GM19397 (cell line): Measurements from ENCODE around the gene CDH20.
"Not testable (repeated sequence)": the region's sequence is repeated elsewhere in the genome, so short reads cannot be mapped to it uniquely, and the experiment has no call there.

ENCODE experiments used
- ATAC-seq: cut with Tn5 transposase; IDR thresholded peaks from one replicate; pipeline ENCODE4 v1.9.1; 2021; ENCODE audit warnings: mild to moderate bottlenecking, moderate library complexity; ENCODE audit not compliant: unreplicated experiment

Gene CDH20

DNA sequence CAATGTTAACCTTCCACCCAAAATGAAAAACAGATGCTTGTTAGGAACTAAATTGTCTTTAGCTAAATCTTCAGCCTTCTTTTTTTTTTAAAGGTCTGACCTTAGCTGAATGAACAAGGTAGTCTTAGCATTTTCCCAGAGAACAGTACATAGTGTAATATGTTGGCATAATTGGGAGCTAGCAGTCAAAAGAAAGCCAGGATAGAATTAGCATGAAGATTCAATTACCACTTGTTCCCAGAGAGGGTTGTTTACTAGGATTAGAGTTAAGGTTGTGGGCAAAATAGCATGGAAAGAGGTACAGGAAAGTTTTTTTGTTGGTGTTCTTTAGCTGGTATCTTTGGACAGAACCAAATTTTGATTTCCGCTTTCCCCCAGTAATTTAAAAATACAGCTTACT, 6.9 kb downstream of the CDH20 start:
- ATAC-seq: no peak

DNA sequence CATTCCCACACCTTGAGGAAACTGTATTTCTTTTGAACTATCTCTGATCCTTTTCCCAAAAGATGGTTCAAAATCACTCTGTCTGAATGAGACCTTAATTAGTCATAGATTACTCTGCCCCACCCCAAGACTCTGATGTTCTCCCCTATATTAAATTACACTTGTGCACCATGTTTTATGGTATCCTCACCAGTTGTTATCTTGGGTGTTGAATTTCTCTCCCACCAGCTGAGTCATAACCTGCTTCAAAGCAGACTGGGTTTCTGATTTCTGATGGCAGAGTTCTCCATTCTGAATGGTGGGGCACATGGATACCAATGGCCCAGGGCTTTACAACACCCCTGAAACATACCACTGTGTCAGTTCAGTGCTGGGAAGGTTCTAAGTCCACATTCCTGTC, 15.0 kb downstream of the CDH20 start:
- no peak for ATAC-seq

DNA sequence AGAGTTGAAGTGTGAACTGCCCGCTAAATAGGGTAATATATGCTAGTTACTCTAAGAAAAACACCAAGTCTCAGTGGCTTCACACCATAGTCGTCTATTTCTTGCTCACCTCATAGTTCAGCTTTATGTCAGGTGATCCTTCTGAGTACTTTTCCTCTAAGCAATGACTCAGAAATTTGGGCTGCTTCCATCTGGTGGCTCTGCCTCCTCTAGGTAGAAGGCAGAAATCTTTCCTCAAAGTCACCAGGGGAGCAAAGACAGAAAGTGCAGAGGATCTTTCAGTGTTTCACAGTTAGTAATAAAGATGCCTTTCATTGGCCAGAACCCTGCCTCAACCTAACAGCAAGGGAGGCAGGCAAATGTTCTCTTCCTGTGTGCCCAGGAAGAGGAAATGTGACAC, 17.3 kb downstream of the CDH20 start:
- ATAC-seq: no peak

DNA sequence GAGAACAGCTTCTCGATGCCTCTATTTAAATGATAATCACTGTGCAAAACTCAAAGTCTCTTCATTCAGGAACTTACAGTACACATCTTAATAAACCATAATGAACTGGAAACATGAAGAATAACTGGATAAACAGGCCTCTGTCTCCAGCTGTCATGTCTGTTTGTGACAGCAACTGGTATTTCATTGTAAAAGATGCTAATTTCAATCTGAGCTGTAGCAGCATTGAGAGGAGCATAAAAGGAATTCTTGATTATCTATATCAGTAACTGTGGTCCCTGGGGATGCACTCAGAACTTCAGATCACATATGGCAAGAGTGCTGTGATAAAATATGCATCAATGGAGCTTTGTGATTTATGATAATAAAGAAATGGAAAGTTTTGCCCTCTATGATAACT, 18.8 kb downstream of the CDH20 start:
- no peak for ATAC-seq

DNA sequence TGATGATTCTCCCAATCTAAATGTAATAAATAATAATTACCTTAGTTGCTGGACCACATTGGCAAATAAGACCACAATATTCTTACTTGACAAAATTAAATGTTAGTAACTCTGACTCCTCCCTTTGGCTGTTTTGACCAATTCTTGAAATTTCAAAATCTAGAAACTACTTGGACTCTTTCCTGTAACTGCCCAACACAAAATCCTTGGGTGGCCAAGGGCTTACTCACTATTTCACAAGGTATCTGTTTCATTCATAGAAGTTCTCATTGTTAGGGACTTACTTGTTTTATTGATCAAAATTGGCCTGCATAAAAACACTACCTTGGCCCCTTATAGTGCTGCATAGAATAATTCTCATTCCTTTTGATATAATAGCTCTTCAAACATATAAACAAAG, 19.4 kb downstream of the CDH20 start:
- no peak for ATAC-seq

DNA sequence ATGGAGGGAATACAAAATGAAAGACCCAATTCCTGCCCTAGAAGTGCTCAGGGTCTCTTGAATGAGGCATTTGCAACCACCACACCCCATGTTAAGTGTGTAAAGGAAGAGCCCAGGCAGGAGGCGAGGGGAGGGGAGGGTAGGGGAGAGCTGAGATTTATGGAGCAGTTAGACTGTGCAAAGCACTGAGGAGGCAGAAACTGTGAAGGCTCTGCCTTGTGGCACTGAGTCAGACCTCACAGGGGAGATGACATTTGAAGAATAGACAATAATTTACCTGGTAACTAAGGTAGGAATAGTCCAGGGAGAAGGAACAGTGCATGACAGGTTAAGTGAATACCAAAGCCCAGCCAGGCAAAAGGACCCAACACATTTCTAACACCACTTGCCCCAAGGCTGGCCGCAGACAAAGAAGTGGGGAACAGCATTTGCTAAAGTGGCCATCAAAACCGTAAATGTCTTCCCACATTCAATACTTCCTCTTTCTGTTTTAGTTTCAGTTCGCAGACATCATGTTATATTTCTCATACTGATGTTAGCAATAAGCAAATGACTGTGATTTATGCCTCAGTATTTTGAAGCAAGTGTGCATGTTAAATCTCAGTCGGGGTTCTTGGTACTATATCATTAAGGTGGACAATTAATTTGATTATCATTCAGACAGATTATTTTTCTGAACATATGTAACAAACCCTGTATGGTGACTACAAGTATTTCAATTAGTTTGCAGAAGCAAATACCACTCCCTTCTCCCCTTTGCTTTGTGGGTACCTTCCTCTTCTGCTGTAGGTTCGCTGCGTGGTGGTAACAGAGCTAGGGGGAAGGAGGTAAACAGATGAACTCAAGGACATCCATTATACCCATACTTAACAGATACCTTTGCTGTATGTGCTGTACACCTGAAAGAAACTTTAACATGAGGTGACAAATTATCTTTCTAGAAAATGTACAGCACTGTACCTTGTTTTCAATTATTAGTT, 27.5 kb downstream of the CDH20 start:
- peak; percentile 97 for ATAC-seq

DNA sequence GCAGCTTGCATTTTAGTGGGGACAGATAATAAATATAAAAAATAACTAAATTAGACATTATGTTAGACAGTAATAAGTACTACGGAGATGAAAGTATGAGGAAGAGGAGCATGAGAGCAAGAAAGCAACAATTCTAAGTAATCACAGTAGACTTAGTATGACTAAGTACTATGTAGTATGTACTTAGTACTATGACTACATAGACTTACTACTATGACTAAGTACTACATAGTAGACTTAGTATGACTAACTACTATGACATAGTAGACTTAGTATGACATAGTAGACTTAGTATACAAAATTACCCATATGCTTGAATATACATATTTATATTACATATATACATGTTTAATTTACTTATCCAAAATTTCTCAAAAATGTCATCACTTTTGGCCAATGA, 29.3 kb downstream of the CDH20 start:
- no peak for ATAC-seq

DNA sequence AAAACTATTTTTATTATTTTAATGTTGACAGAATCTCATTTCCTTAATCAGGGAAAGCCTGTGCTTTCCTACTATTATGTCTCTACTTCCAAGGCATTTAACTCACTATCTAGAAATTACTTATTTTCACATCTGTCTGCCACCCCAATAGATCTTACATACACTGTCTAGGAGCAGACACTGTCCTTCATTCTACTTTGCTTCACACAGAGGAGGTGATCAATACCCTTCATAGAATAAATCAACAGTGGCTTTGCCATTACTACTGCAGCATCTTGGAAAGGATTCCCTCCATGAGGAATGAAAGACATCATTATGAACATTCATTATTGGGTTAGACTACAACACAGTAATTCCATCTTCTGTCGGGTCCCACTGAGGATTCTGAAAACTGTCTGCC, 31.7 kb downstream of the CDH20 start:
- no peak for ATAC-seq

DNA sequence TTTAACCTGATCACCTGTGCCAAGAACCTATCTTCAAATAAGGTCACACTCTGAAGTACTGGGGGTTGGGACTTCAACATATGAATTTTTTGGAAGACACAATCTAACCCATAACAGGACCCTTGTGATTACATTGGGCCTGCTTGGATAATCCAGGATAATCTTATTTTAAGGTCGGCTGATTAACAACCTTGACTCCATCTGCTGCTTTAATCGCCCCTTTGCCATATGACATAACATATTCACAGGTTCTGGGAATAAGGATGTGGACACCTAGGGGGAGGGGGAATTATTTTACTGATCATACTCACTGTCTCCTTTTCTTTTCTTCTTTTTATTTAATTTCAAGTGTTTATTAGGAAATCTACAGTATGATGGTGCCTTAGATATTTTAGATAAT, 34.8 kb downstream of the CDH20 start:
- no peak for ATAC-seq

DNA sequence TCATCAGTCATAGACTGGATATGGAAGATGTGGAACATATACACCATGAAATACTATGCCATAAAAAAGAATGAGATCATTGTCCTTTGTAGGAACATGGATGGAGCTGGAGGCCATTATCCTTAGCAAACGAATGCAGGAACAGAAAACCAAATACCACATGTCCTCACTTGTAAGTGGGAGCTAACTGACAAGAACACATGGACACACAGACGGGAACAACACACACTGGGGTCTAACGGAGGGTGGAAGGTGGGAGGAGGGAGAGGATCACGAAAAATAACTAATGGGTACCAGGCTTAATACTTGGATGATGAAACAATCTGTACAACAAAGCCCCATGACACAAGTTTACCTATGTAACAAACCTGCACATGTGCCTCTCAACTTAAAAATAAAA, 36.4 kb downstream of the CDH20 start:
- not testable (repeated sequence) for ATAC-seq

DNA sequence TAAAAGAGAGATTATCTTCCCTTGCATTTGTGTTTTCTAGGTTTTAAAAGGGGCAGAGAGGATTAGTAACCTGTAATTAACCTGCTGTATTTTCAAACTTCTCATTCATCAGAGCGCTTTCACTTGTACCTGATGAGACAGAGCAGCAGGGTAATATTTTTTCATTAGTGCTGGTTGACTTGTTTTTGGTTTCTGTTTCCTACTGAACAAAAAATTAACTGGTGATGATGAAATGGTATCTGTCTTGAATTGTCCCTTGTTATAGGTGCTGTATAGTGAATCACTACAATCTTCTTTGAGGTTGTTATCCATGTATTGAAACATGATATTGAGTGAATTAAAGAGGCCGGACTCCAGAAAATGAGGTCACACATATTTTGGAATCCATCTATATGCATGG, 37.9 kb downstream of the CDH20 start:
- no peak for ATAC-seq

DNA sequence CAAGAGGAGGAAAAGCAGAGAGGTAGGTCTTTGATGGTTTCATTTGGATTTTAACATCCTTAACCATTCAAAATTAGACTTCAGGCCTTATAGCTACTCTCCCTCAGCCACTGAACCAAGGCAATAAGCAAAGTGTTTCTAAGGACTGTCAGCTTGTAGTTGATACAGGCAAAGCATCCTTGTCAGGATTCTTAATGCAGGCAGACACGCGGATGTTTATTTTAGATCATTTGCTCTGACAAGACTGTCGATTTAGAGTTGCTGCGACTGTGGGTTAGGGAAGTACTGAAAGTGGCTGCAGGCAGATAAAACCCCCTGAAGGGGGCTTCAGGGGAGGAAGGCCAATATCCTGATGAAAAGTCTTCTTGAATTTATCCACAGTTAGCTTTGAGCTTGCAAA, 46.6 kb downstream of the CDH20 start:
- no peak for ATAC-seq

DNA sequence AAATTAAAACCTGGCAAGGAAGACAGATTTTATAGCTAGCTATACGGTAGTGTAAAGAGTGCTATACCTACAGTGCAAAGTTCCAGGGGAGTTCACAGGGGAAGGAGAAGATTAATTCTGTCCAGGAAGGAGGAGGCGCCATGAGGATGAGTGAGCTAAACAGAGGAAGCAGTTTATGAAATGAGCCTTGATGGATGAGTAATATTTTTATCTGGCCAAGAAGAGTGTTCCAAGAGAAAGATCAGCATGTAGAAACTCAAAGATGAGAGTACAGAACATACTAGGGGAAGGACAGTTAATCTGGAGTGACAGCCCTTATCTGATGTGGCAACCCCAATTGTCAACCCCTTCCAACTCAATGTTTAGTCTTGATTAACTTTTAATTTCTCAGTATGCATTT, 54.8 kb downstream of the CDH20 start:
- ATAC-seq: no peak

DNA sequence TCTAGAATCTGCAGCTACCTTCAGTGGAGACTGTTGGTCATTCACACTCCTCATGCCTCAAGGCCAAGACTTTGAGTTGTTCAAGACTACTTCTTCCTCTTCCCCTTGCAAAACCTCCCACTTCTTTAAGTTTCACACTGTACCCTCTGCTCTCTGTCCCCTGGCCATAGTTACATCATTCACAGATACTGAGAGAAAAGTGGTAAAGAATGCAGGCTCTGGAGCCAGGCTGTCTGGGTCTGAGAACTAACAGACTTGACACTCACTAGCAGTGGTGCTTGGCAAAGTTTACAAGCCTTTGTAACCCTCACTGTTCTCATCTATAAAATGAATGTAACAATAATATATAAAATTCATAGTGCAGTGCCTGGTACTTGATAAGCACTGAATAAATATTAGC, 61.8 kb downstream of the CDH20 start:
- ATAC-seq: no peak

DNA sequence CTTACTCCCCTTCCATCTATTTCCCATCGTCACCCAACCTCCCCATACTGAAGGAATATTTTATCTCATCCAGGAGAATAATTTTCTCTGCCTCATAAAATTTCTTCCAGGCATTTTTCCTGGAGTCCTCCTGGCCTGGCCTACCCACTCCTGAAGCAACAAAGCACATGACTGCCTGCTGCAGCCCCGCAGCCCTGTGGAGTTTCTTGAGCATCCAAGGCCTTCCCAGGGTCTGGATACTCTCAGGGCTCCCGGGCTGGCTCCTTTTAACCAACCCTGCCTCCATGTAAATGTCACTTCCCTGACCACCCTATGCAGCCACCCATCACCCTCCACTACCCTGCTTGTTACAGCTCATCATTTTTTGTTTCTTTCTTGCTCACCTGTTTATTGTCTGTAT, 64.0 kb downstream of the CDH20 start:
- no peak for ATAC-seq

DNA sequence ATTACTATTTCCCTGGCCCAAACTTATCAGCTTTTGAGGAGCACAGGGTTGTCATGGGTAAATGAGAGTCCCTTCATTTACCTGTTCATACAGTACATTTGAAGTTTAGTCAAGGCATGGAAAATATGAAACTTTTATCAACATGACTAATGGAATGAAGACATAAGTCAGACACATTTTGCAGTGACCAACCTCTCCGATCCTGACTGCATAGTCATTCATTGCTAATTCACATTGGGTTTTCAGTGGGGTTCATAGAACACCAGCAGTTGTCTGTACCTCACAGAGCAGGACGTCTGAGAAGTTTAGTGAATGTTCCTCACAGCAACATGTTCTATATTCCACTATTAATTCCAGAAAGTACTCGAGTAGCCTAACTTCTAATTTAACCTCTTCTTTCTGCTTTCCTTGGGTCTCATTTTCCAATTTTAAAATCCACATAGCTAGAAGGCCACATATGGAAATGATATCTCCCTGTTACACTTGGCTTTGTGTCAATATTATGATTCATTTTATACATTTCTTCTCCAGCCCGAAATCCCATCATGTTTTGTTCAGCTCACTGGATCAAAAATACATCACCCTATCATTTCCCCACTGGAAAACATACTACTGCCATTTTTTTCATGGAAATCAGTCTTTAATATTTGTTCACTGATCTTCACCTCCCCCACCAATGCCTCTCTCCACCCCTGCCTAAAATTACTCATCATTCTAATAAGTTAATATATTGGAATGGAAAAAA, 65.9 kb downstream of the CDH20 start:
- ATAC-seq: no peak

DNA sequence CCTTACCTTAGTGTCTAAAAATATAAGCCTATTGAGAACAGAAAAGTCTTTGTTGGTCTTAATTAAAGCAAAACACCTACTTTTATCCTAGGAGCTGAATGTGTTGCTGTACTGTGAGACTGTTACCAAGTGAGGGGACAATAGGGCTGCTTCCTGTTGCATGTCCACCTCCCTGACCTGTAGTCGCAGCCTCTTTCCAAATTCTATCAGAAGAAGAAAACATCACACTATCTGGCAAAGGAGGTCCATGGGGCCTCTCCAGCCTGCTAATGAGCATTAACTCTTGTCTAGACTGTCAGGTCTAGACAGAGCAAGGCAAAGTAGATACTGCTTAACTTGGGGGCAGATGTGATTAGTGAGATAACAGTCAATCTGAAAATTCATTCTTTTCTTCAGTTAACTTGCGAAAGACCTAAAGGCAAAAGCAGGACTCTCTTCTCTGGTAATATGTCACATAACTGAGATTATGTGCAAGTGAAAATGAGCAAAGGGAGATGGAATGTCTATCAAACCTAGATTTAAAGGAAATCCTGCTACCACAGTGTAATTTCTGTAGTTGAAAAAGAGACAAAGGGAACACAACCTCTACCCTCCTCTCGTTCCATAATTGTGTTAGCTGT, 66.9 kb downstream of the CDH20 start:
- no peak for ATAC-seq

DNA sequence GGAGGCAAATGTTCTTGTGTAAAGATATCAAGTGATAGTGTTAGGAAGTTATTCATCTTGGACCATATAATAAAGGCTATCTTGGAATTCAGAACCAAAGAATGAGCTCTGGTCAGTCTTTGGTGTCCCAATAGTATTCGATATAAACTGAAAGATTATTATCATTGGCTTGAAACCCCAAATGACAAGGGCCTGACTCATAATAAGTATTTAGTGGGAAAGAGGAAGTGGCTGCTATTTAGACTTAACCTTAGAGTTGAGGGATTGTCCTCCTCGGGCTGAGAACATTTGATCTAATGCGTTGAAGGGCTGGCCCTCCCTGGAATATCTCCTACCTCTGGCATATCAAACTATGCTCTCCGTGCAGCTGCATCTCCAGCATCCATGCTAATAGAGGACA, 67.5 kb downstream of the CDH20 start:
- ATAC-seq: no peak

DNA sequence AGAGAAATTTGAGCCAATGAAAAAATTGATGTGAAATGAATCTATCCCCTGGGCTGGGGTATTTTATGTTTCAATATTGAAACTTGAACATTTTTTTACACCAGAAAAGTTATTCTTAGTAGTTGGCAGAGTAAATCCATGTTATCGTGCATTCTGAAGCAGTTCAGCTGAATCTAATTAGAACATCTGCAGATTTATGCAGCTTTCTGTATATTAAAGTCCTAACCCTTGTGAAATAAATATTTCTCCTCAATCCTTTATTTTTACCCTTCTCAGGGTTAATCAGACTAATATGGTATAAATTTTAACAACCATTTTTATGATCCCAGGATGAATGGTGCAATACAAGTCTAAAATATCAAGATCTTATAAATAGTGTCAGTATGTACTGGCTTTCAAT, 69.5 kb downstream of the CDH20 start:
- no peak for ATAC-seq

DNA sequence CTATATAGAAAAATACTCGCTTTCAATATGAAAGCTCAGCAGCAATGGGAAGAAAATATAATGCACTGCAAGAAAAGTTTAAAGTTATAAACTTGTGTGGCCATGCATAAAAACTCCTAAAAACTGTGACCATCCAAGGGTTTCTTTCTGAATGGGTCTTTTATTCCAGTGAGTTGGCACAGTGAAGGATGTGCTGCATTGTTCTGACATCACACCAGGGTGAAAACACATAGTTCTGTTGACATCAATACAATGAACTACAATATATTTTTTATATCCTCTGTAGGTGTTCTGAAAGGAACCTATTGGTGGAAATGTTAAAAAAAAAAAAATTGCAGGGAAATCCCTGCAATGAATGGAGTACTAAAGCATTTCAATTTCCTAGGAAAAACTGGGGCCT, 80.2 kb downstream of the CDH20 start:
- no peak for ATAC-seq

DNA sequence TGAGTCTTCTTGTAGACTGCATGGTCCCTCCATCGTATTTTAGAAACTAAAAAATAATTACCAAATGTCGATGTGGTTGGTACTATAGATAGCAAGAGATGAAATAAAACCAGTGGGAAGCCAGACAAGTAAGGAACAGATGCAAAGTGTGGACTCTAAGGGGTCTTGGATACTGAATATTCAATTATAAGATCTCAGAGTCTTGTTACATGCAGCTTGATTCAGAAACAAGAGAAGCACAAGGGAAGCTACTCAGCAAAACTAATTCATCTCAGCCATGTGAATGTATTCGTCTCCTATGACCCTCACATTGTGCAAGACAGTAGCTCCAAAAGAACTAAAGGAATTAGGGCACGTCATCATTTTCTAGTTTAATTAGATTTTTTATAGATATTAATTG, 80.9 kb downstream of the CDH20 start:
- ATAC-seq: no peak

DNA sequence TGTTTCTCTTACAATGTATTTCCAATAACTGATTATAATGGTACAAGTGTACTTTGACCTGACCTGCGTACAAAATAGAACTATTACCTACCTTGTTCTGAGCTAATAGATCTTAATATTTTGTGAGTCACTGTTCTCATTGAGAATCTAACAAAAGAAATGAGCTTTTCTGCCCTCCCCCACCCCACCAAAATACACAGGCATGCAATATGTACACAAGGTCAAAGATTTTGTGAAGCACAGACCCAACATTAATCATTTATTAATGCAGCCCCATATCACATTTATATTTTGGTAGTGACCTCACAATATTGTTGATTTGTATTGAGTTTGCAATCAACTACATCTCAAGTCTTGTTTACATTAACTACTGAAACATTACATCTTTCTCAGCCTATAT, 86.5 kb downstream of the CDH20 start:
- ATAC-seq: no peak
